Measurements from ENCODE around the gene SHC2.

Gene SHC2

DNA sequence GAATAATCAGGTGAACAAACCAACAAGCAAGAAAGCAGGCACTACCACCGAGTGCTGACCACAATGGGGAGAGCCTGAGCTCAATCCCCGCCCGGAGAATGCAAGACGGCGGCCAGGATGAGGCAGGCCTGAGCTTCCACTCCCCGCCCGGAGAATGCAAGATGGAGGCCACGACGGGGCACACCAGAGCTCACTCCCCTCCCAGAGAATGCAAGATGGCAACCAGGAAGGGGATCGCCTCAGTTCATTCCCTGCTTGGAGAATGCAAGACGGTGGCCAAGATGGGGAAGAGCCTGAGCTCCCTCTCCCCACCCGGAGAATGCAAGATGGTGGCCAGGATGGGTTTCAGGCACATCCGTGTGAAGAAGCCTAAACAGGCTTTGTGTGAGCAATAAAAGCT lies 91.6 kb downstream of the SHC2 start:
- Mint-ChIP-seq H3K4me3 (peak overlapping the region in 1 of 3 experiments; percentile 2), H3K36me3 (ENCODE audit: low read depth) (no peaks in the 10 kb centered on the region), H3K9me3 (no peaks in the 10 kb centered on the region), H3K27ac (peak overlapping the region; percentile 76 to 80 (median 79)), H3K4me1 (peaks cover 50% of the 10 kb centered on the region), H3K27me3 (ENCODE audit: low read depth) (peaks cover 30% of the 10 kb centered on the region)
- TF ChIP-seq, protein P1, sequence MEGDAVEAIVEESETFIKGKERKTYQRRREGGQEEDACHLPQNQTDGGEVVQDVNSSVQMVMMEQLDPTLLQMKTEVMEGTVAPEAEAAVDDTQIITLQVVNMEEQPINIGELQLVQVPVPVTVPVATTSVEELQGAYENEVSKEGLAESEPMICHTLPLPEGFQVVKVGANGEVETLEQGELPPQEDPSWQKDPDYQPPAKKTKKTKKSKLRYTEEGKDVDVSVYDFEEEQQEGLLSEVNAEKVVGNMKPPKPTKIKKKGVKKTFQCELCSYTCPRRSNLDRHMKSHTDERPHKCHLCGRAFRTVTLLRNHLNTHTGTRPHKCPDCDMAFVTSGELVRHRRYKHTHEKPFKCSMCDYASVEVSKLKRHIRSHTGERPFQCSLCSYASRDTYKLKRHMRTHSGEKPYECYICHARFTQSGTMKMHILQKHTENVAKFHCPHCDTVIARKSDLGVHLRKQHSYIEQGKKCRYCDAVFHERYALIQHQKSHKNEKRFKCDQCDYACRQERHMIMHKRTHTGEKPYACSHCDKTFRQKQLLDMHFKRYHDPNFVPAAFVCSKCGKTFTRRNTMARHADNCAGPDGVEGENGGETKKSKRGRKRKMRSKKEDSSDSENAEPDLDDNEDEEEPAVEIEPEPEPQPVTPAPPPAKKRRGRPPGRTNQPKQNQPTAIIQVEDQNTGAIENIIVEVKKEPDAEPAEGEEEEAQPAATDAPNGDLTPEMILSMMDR (IDR thresholded peaks at IDR 0.05; ENCODE audit: unreplicated experiment in 3 of 3) = no peak

DNA sequence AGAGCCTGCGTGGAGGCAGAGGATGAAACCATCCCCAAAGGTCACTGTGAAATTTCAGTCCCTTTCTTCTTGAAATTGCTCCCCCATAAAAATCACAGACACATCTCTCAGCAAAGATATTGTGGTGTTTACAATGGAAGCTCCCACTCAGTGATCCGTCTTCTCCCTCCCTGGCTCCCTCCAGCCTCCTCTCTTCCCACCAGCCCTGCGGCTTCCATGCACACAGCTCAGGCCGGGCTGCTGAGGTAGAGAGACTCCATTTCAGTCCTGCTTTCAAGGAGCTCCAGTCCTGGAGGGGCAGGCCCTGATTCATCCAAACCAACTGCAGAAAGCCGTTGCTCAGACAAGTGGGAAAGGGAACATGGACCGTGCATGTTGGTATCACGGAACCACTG lies 92.2 kb downstream of the SHC2 start:
- Mint-ChIP-seq H3K4me3 (peak overlapping the region in 2 of 3 experiments; percentile 2 to 3), H3K36me3 (ENCODE audit: low read depth) (no peaks in the 10 kb centered on the region), H3K9me3 (no peaks in the 10 kb centered on the region), H3K27ac (peak overlapping the region; percentile 76 to 80 (median 79)), H3K4me1 (peaks cover 50% of the 10 kb centered on the region), H3K27me3 (ENCODE audit: low read depth) (peaks cover 26% of the 10 kb centered on the region)
- TF ChIP-seq, protein P1 (IDR thresholded peaks at IDR 0.05; ENCODE audit: unreplicated experiment in 3 of 3) = no peak

DNA sequence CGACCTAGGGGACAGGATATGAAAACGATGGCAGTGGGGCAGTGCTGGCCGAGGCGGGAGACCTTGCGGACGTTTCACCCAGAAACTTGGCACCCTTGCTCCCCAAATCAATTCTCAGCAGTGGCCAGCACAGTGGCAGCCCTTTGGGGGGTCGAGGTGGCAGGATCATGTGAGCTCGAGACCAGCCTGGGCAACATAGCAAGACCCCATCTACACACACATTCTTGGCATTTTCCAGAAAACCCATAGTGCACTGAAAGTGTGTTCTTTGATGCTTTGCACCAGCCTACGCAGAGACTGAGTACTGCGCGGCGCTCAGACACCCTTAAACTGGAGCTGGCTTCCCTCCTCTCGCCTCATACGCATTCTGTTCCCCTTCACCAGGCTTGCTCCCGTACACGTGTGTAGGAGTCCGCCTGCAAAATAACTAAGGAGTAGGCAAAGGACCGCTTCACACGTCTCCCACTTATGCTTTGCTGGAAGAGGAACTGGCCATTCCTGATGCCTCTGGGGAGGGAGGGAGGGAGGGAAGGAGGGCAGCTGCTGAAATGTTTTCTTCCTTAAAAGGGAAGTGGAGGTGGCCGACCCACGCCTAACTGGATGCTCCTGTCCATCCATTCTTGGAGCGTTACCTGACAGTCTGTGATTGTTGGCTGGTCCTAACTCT lies 92.7 kb downstream of the SHC2 start:
- no peaks in the 10 kb centered on the region for H3K36me3 Mint-ChIP-seq (ENCODE audit: low read depth)
- no peak overlapping the region for H3K4me3 Mint-ChIP-seq
- peaks cover 50% of the 10 kb centered on the region for H3K4me1 Mint-ChIP-seq
- peaks cover 26% of the 10 kb centered on the region for H3K27me3 Mint-ChIP-seq (ENCODE audit: low read depth)
- H3K27ac Mint-ChIP-seq = peak overlapping the region; percentile 76 to 80 (median 79)
- H3K9me3 Mint-ChIP-seq = no peaks in the 10 kb centered on the region
- TF ChIP-seq, protein P1 (IDR thresholded peaks at IDR 0.05; ENCODE audit: unreplicated experiment in 3 of 3) = no peak

DNA sequence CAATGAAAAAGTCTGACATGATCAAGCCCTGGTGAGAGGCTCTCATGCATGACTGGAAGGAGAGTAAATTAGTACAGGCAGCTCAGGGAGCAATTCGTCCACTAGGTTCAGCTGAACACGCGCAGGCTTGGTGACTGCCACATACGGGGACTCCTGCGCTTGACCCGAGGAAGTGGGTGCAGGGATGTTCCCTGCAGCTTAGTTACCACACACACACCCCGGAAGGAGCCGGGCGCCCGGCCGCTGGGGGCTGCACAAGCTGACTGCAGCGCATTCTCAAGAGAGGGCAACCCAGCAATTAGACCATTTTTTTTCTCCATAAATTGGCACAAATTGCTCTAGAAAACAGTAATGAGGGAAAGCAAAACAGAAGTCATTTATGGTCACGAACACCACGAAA lies 93.3 kb downstream of the SHC2 start:
- Mint-ChIP-seq H3K27ac (peak overlapping the region; percentile 76 to 80 (median 79)), H3K4me3 (no peak overlapping the region), H3K9me3 (no peaks in the 10 kb centered on the region), H3K4me1 (peaks cover 45% of the 10 kb centered on the region), H3K36me3 (ENCODE audit: low read depth) (no peaks in the 10 kb centered on the region), H3K27me3 (ENCODE audit: low read depth) (peaks cover 29% of the 10 kb centered on the region)
- TF ChIP-seq, protein P1 (IDR thresholded peaks at IDR 0.05; ENCODE audit: unreplicated experiment in 3 of 3) = no peak

DNA sequence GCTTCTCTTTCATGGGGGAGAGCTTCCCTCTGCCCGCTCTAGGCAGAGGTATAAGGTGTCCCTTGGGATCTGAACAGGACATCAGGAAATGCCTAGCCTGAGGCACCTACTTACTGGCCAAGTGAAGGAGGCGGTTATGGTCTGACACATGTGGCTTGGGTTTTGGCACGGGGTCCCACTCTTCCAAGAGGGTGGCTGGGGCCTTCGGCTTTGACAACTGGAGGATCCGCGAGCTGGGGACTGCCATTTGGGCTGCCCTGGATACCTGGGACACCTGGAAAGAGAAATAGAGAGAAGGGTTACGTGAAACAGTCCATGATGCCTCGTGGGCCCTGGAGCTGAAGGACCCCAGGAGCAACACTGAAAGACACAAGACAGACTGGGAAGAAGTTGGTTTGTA lies 93.9 kb downstream of the SHC2 start:
- Mint-ChIP-seq H3K4me3 (no peak overlapping the region), H3K4me1 (peaks cover 39% of the 10 kb centered on the region), H3K27me3 (ENCODE audit: low read depth) (peaks cover 29% of the 10 kb centered on the region), H3K9me3 (no peaks in the 10 kb centered on the region), H3K27ac (no peak overlapping the region), H3K36me3 (ENCODE audit: low read depth) (no peaks in the 10 kb centered on the region)
- TF ChIP-seq, protein P1 (IDR thresholded peaks at IDR 0.05; ENCODE audit: unreplicated experiment in 3 of 3) = no peak

Measured in nephron (organoid).